Neural progenitor cell (in vitro differentiated cells): ENCODE measurements around the gene LINGO1. TPM values are rescaled to one million over a fixed set of nuclear protein-coding genes. Genes with fewer than 3 reads are reported as not detected.

Experiments used
- DNase-seq: peaks from one replicate; pipeline ENCODE4 v3.0.0-alpha.2; 2016; ENCODE audit warnings: low spot score
- H2AFZ ChIP-seq: fragments of 200-600 bp; sonication (generic); replicated peaks from 2 replicates; pipeline ENCODE4 v1.6.1; 2016; ENCODE audit warnings: antibody characterized with exemption
- H3F3A ChIP-seq: fragments of 200-600 bp; sonication (generic); 2 replicates; pipeline ENCODE4 v1.6.1; 2016; ENCODE audit warnings: antibody characterized with exemption, low read depth
- H3K27ac ChIP-seq: fragments of 200-600 bp; sonication (generic); 2 replicates; pipeline ENCODE4 v1.5.1; 2016; ENCODE audit warnings: mild to moderate bottlenecking
- H3K27me3 ChIP-seq: fragments of 200-600 bp; sonication (generic); 2 replicates; pipeline ENCODE4 v1.6.1; 2016; ENCODE audit warnings: mild to moderate bottlenecking, moderate library complexity
- H3K36me3 ChIP-seq: fragments of 200-600 bp; sonication (generic); 2 replicates; pipeline ENCODE4 v1.5.1; 2016
- H3K4me1 ChIP-seq: fragments of 200-600 bp; sonication (generic); 2 replicates; pipeline ENCODE4 v1.6.1; 2016; ENCODE audit warnings: mixed run types
- H3K4me2 ChIP-seq: fragments of 200-600 bp; sonication (generic); 2 replicates; pipeline ENCODE4 v1.6.1; 2016
- H3K4me3 ChIP-seq: fragments of 200-600 bp; sonication (generic); 2 replicates; pipeline ENCODE4 v1.5.1; 2016
- H3K79me2 ChIP-seq: fragments of 200-600 bp; sonication (generic); 2 replicates; pipeline ENCODE4 v1.6.1; 2016; ENCODE audit warnings: low read depth
- H3K9ac ChIP-seq: fragments of 200-600 bp; sonication (generic); 2 replicates; pipeline ENCODE4 v1.6.1; 2016
- H3K9me3 ChIP-seq: fragments of 200-600 bp; sonication (generic); 2 replicates; pipeline ENCODE4 v1.5.1; 2016; ENCODE audit warnings: low read depth
- H4K20me1 ChIP-seq: fragments of 200-600 bp; sonication (generic); 2 replicates; pipeline ENCODE4 v1.6.1; 2016; ENCODE audit warnings: low read depth
- H3K27ac Mint-ChIP-seq: 3 replicates; pipeline ENCODE4 v1.8.0; 2021; ENCODE audit warnings: mixed read lengths
- H3K27me3 Mint-ChIP-seq: 2 replicates; pipeline ENCODE4 v1.8.0; 2022; ENCODE audit warnings: low read depth, mild to moderate bottlenecking, inconsistent platforms, moderate library complexity, mixed read lengths; ENCODE audit not compliant: insufficient read depth
- H3K36me3 Mint-ChIP-seq: 3 replicates; pipeline ENCODE4 v1.8.0; 2021; ENCODE audit warnings: mixed read lengths
- H3K4me1 Mint-ChIP-seq: 3 replicates; pipeline ENCODE4 v1.8.0; 2021; ENCODE audit warnings: mixed read lengths
- H3K4me3 Mint-ChIP-seq: 3 replicates; pipeline ENCODE4 v1.8.0; 2021; ENCODE audit warnings: mild to moderate bottlenecking, moderate library complexity, mixed read lengths
- H3K9me3 Mint-ChIP-seq: 3 replicates; pipeline ENCODE4 v1.8.0; 2020; ENCODE audit warnings: mixed read lengths
- EZH2 ChIP-seq: fragments of 200-600 bp; sonication (generic); IDR thresholded peaks from 2 replicates; pipeline ENCODE4 v1.6.1; 2017; ENCODE audit warnings: antibody characterized with exemption, mild to moderate bottlenecking, moderate library complexity
- EZH2phosphoT487 ChIP-seq: fragments of 200-600 bp; sonication (generic); IDR thresholded peaks from 2 replicates; pipeline ENCODE4 v1.6.1; 2017; ENCODE audit warnings: antibody characterized with exemption
- total RNA-seq: library from RNA; depleted of rRNA; stranded (reverse); fragments of >200 nt; gene quantifications from 2 replicates; pipeline ENCODE4 v1.2.3, GENCODE V29; 2015; ENCODE audit warnings: low replicate concordance
- TF ChIP-seq, protein P1 (sequence below): fragments of 200-600 bp; sonication (generic); IDR thresholded peaks from 2 replicates; pipeline ENCODE4 v1.5.1; 2017; ENCODE audit warnings: antibody characterized with exemption, mild to moderate bottlenecking

The LINGO1 gene
- total RNA-seq, 1 donor from 2014 or later, result 7.9 TPM

DNA sequence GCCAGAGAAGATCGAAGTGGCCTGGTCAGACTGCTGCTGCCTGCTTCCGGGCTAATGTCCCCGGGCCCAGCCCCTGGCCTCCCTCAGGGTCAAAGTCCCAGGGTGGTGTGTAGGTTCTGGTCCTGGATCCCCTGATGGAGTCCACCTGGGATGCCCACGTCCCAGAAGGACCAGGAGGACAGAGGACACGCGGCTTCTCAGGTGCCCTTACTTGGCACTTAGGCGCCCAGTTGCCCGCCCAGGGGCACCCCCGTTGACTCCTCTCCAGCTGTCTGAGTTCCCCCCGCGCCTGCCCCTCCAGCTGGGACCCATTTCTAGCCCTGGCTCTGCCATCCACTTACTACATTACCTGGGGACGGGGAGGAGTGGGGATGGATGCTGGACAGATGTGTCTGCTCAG, 44.6 kb downstream of the LINGO1 start:
- Histone ChIP-seq H3K79me2 (no peaks in the 10 kb centered on the region), H3K4me2 (no peak overlapping the region), H3K4me1 (peaks cover 19% of the 10 kb centered on the region), H2AFZ (no peak overlapping the region), H3F3A (peaks cover 4% of the 10 kb centered on the region), H4K20me1 (no peaks in the 10 kb centered on the region), H3K9ac (no peak overlapping the region), H3K9me3 (no peaks in the 10 kb centered on the region), H3K27me3 (no peaks in the 10 kb centered on the region), H3K4me3 (no peak overlapping the region), H3K27ac (no peak overlapping the region), H3K36me3 (no peaks in the 10 kb centered on the region)
- peaks cover 5% of the 10 kb centered on the region for H3K27me3 Mint-ChIP-seq
- H3K4me3 Mint-ChIP-seq, result peak overlapping the region; percentile 33
- H3K36me3 Mint-ChIP-seq, result no peaks in the 10 kb centered on the region
- peaks cover 32% of the 10 kb centered on the region for H3K4me1 Mint-ChIP-seq
- peak overlapping the region; percentile 79 for H3K27ac Mint-ChIP-seq
- no peaks in the 10 kb centered on the region for H3K9me3 Mint-ChIP-seq
- TF ChIP-seq EZH2phosphoT487, result no peak
- TF ChIP-seq, protein P1, sequence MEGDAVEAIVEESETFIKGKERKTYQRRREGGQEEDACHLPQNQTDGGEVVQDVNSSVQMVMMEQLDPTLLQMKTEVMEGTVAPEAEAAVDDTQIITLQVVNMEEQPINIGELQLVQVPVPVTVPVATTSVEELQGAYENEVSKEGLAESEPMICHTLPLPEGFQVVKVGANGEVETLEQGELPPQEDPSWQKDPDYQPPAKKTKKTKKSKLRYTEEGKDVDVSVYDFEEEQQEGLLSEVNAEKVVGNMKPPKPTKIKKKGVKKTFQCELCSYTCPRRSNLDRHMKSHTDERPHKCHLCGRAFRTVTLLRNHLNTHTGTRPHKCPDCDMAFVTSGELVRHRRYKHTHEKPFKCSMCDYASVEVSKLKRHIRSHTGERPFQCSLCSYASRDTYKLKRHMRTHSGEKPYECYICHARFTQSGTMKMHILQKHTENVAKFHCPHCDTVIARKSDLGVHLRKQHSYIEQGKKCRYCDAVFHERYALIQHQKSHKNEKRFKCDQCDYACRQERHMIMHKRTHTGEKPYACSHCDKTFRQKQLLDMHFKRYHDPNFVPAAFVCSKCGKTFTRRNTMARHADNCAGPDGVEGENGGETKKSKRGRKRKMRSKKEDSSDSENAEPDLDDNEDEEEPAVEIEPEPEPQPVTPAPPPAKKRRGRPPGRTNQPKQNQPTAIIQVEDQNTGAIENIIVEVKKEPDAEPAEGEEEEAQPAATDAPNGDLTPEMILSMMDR, result no peak
- no peak for TF ChIP-seq EZH2
- DNase-seq, result no peak

DNA sequence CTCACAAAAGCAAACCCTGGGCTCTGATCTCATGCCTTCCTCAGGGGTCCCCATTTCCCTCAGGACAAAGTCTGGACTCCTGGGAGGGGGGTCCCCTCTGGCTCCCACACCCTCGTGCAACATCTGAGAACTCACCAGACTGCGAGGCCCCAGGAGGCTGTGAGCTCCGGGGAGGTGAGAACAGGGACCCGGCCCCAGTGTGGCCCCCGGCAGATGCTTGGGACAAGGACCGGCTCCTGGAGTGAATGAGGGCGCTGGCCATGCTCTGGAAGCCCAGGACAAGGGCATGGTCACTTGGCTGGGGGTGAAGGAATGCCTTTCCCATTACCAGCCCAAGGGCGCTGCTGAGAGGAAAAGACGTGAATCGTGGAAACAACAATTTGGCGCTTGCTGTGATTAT, 48.0 kb downstream of the LINGO1 start:
- no peaks in the 10 kb centered on the region for H3K79me2 ChIP-seq
- H3K4me3 ChIP-seq, result no peak overlapping the region
- no peak overlapping the region for H3K27ac ChIP-seq
- H2AFZ ChIP-seq, result no peak overlapping the region
- no peaks in the 10 kb centered on the region for H4K20me1 ChIP-seq
- H3K9ac ChIP-seq, result no peak overlapping the region
- Mint-ChIP-seq H3K27me3 (peaks cover 7% of the 10 kb centered on the region), H3K4me1 (peaks cover 25% of the 10 kb centered on the region), H3K27ac (peak overlapping the region; percentile 90), H3K9me3 (no peaks in the 10 kb centered on the region), H3K4me3 (no peak overlapping the region), H3K36me3 (no peaks in the 10 kb centered on the region)
- no peaks in the 10 kb centered on the region for H3K27me3 ChIP-seq
- no peaks in the 10 kb centered on the region for H3K9me3 ChIP-seq
- no peak overlapping the region for H3K4me2 ChIP-seq
- H3K36me3 ChIP-seq, result no peaks in the 10 kb centered on the region
- TF ChIP-seq, protein P1, result no peak
- TF ChIP-seq EZH2phosphoT487, result no peak
- TF ChIP-seq EZH2, result no peak
- H3K4me1 ChIP-seq, result peaks cover 12% of the 10 kb centered on the region
- no peaks in the 10 kb centered on the region for H3F3A ChIP-seq
- no peak for DNase-seq

DNA sequence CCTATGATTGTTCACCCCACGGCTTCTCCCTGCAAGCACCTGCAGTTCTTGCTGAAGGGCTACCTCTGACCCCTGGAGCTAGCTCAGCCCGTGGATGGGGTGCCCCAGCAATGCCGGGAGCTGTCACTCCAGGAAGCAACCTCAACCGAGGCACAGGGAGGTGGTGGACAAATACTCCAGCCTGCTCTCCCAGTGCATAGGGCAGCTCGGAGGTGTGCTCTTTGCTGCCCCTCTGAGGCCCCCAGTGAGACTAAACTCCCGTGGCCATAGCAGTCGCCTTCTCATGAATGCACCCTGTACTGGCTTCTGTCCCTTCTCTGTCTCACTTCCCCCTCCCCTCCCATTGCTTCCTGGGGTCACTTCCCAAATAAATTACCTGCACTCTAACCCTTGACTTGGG, 48.5 kb downstream of the LINGO1 start:
- H3K4me1 Mint-ChIP-seq, result peaks cover 22% of the 10 kb centered on the region
- DNase-seq, result peak; percentile 60
- Histone ChIP-seq H3K9me3 (no peaks in the 10 kb centered on the region), H4K20me1 (no peaks in the 10 kb centered on the region), H3F3A (no peaks in the 10 kb centered on the region), H3K9ac (no peak overlapping the region), H3K79me2 (no peaks in the 10 kb centered on the region), H3K4me2 (no peak overlapping the region), H3K27ac (no peak overlapping the region), H3K4me3 (no peak overlapping the region), H2AFZ (peak overlapping the region; percentile 32), H3K4me1 (peaks cover 11% of the 10 kb centered on the region), H3K36me3 (no peaks in the 10 kb centered on the region), H3K27me3 (no peaks in the 10 kb centered on the region)
- H3K27ac Mint-ChIP-seq, result peak overlapping the region; percentile 90
- peaks cover 7% of the 10 kb centered on the region for H3K27me3 Mint-ChIP-seq
- no peak overlapping the region for H3K4me3 Mint-ChIP-seq
- no peaks in the 10 kb centered on the region for H3K36me3 Mint-ChIP-seq
- H3K9me3 Mint-ChIP-seq, result no peaks in the 10 kb centered on the region
- TF ChIP-seq, protein P1, result peak; percentile 51
- no peak for TF ChIP-seq EZH2

DNA sequence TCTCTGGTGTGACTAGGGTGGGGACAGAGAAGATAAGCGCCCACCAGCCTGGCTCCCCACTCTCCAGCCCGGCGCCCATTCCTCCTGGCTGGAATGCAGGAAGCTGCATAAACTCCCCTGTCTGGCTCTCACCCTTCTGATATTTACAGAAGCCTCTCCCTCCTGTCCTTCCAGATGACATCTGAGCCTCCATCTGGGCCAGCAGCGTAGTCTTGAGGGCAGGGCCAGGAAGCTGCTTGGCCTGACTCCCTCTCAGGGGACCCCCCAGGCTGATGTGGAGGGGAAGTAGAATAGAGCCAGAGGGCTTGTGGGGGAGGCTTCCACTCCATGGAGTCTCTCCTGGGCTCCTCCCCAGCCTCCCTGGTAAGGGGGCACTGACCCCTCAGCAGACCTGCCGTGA, 49.9 kb downstream of the LINGO1 start:
- no peaks in the 10 kb centered on the region for H3K36me3 ChIP-seq
- no peak overlapping the region for H3K4me3 ChIP-seq
- no peak for DNase-seq
- no peaks in the 10 kb centered on the region for H3K4me1 ChIP-seq
- peaks cover 9% of the 10 kb centered on the region for H3K27me3 Mint-ChIP-seq
- no peaks in the 10 kb centered on the region for H3K9me3 Mint-ChIP-seq
- H2AFZ ChIP-seq, result no peak overlapping the region
- H3K4me1 Mint-ChIP-seq, result peaks cover 25% of the 10 kb centered on the region
- H3F3A ChIP-seq, result no peaks in the 10 kb centered on the region
- TF ChIP-seq EZH2phosphoT487 (no peak), EZH2 (no peak)
- TF ChIP-seq, protein P1, result no peak
- H3K36me3 Mint-ChIP-seq, result no peaks in the 10 kb centered on the region
- H3K4me2 ChIP-seq, result no peak overlapping the region
- no peak overlapping the region for H3K4me3 Mint-ChIP-seq
- H3K27ac Mint-ChIP-seq, result no peak overlapping the region
- H3K27me3 ChIP-seq, result no peaks in the 10 kb centered on the region
- no peak overlapping the region for H3K27ac ChIP-seq
- no peaks in the 10 kb centered on the region for H3K79me2 ChIP-seq
- no peaks in the 10 kb centered on the region for H4K20me1 ChIP-seq
- no peaks in the 10 kb centered on the region for H3K9me3 ChIP-seq
- H3K9ac ChIP-seq, result no peak overlapping the region
